PC-9 (cell line): ENCODE measurements around the gene ENG.

Experiments
- EZH2 ChIP-seq: fragments of 200-600 bp; sonication (generic); IDR thresholded peaks from 2 replicates; pipeline ENCODE4 v1.8.0; 2017; ENCODE audit warnings: antibody characterized with exemption, low read depth
- TF ChIP-seq, protein P1 (sequence below): fragments of 200-600 bp; sonication (generic); conservative IDR thresholded peaks from 2 replicates; pipeline ENCODE4 v1.6.1; 2017; ENCODE audit warnings: mixed run types, antibody characterized with exemption, mild to moderate bottlenecking, moderate library complexity

DNA sequence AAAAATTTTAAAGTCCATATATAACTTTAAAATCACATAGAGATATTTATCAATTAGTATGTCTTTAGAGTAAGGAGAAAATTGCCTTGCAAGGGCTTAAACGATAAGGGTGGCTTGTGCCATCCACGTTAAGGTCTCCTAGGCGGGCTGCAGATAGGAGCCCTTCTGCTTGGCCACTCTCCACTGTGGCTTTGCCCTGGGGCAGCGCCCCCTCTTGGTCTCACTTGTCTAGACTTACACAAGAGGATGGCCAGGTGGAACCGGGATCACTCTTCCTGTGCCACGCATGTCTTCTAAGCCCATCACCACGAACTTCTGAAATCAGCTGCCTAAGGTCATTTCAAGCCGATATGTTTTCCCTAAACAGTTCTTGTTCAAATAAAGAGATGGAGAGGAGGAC, 48.8 kb downstream of the ENG start:
- TF ChIP-seq, protein P1, sequence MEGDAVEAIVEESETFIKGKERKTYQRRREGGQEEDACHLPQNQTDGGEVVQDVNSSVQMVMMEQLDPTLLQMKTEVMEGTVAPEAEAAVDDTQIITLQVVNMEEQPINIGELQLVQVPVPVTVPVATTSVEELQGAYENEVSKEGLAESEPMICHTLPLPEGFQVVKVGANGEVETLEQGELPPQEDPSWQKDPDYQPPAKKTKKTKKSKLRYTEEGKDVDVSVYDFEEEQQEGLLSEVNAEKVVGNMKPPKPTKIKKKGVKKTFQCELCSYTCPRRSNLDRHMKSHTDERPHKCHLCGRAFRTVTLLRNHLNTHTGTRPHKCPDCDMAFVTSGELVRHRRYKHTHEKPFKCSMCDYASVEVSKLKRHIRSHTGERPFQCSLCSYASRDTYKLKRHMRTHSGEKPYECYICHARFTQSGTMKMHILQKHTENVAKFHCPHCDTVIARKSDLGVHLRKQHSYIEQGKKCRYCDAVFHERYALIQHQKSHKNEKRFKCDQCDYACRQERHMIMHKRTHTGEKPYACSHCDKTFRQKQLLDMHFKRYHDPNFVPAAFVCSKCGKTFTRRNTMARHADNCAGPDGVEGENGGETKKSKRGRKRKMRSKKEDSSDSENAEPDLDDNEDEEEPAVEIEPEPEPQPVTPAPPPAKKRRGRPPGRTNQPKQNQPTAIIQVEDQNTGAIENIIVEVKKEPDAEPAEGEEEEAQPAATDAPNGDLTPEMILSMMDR = no peak; the same call in 1 of the 2 replicates
- no peak for TF ChIP-seq EZH2
